GM18951 (cell line): ENCODE data around the gene CHN2.

ENCODE experiments used
- POLR2A ChIP-seq: IDR thresholded peaks from 4 replicates; pipeline ENCODE4 v1.6.1; 2011; ENCODE audit warnings: mild to moderate bottlenecking; ENCODE audit not compliant: insufficient read length, insufficient read depth; ENCODE audit errors: extremely low read depth
- in situ Hi-C: fragments of 300-500 bp; cut with MboI; formaldehyde crosslinking; loops from one replicate; pipeline ENCODE4 v1.12.0; 2022; ENCODE audit warnings: low sequenced_read_pairs, mixed read lengths, inconsistent platforms; ENCODE audit not compliant: unreplicated experiment

Gene CHN2

GRCh38 chr7:29385214-29385814, 190.7 kb downstream of the CHN2 start:
- TF ChIP-seq POLR2A, result no peak
- in situ Hi-C loops, result no loop called here

GRCh38 chr7:29386196-29386765, 191.7 kb downstream of the CHN2 start:
- in situ Hi-C loops, result no loop called here
- no peak for TF ChIP-seq POLR2A

GRCh38 chr7:29391262-29391661, 196.7 kb downstream of the CHN2 start:
- no peak for TF ChIP-seq POLR2A
- in situ Hi-C loops, result no loop called here

DNA sequence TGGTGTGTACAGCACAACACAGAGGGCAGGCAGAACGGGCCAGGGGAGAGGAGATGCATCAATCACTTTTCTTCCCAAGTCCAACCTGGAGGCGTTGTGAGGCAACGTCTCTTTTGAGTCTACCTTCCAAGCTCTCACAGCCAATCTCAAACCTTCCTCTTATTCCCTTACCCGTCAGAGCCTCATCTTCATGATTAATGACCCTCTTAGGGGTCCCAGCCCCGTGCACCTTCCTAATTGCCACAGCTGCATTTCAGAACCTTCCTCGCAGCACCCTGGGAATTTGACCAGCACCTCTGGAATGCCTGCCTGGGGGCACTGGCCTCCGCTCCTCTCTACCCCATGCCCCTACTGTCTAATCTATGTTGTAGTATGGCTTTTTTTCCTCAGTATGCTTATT, 199.7 kb downstream of the CHN2 start:
- TF ChIP-seq POLR2A, result no peak
- in situ Hi-C loops, result no loop called here

- TF ChIP-seq POLR2A, result no peak
- in situ Hi-C loops, result no loop called here
Observed at GRCh38 chr7:29396563-29396962, 202.0 kb downstream of the CHN2 start.

GRCh38 chr7:29397398-29397797, 202.8 kb downstream of the CHN2 start:
- TF ChIP-seq POLR2A, result no peak
- in situ Hi-C loops, result no loop called here

DNA sequence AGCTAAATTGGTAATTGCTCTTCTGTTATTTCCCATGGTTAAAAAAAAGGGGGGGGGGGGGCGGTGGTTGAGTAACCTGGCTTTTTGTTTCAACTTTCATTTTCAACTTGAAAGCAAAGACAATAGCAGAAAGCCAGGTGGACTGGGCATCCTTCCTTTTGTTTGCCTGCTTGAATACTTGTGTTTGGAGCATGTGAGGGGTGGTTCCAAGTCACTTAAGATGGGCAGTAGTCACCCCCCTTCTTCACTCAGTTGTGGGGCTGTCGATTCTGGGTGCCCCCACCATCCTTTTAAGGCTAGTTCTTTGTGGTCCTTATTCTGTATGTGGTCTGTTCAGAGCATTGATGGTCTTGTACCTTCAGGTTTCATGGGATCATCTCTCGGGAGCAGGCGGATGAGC, 203.4 kb downstream of the CHN2 start:
- no peak for TF ChIP-seq POLR2A
- in situ Hi-C loops, result no loop called here

DNA sequence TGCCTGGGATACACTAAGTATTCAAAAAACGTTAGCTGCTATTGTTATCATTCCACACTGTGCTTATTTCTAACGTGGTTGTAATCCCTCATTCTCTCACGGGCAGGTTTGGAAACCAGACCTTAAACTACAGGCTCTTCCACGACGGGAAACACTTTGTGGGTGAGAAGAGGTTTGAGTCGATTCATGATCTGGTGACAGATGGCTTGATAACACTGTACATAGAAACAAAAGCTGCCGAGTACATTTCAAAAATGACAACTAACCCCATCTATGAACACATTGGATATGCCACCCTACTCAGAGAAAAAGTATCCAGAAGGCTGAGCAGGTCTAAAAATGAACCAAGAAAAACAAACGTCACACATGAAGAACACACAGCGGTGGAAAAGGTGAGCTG, 205.9 kb downstream of the CHN2 start:
- in situ Hi-C loops, result loop anchor here (10.0 kb wide), 2 partner anchors 206 to 476 kb away; partner anchors contain the start of gene CHN2
- no peak for TF ChIP-seq POLR2A

DNA sequence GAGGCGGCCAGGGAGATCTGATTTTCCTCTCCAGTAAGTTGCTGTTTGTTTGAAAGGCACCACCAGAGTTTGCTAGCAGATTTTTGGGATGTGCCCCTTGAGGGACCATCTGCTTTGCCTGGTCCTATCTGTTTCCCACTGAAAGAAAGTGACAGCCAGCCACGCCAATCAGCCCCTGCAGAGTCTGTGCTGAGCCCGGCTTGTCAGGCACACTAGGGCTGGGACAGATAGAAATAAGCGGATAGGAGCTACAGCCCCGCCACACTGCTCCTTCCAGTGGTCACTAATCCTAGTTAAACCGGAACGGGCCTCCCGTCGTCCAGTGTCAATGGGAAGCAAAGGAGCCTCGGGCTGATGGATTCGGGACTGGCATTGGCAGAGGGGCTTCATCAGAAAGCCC, 207.2 kb downstream of the CHN2 start:
- in situ Hi-C loops, result loop anchor here (10.0 kb wide), 2 partner anchors 207 to 477 kb away; partner anchors contain the start of gene CHN2

DNA sequence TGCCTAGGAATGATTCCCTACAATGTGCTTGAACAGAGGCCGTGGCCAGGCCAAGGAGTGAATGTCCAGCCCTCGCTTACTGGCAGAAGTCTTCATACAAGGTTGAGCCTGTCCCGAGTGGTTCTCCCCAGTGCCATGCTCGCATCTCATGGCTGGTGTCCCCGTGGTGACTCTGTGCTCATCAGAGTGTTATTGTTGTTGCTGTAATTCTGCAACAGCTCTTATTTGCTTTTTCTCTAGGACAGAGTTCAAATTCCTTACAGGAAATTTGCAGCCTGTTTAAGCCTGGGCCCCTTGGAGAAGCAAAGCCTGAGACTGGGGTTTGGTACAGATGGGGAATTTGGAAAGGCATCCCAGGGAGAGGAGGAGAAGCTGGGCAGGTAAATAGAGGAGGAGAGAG, 211.3 kb downstream of the CHN2 start:
- in situ Hi-C loops, result loop anchor here (10.0 kb wide), 2 partner anchors 211 to 481 kb away; partner anchors contain the start of gene CHN2
- TF ChIP-seq POLR2A, result no peak

More for the DNA sequence above, 207.2 kb downstream of the CHN2 start:
- TF ChIP-seq POLR2A, result no peak

- in situ Hi-C loops, result loop anchor here (10.0 kb wide), 2 partner anchors 212 to 482 kb away; partner anchors contain the start of gene CHN2
Observed at GRCh38 chr7:29406366-29406765, 211.8 kb downstream of the CHN2 start.

GRCh38 chr7:29408841-29409243, 214.3 kb downstream of the CHN2 start:
- no peak for TF ChIP-seq POLR2A
- in situ Hi-C loops, result loop anchor here (10.0 kb wide), 2 partner anchors 214 to 484 kb away; partner anchors contain the start of gene CHN2

More at GRCh38 chr7:29406366-29406765, 211.8 kb downstream of the CHN2 start:
- no peak for TF ChIP-seq POLR2A

GRCh38 chr7:29410996-29411395, 216.4 kb downstream of the CHN2 start:
- in situ Hi-C loops, result no loop called here

GRCh38 chr7:29412912-29413311, 218.3 kb downstream of the CHN2 start:
- in situ Hi-C loops, result no loop called here
- no peak for TF ChIP-seq POLR2A

More at GRCh38 chr7:29410996-29411395, 216.4 kb downstream of the CHN2 start:
- TF ChIP-seq POLR2A, result no peak
